ENCODE data around the gene TUBB1.

The TUBB1 gene

DNA sequence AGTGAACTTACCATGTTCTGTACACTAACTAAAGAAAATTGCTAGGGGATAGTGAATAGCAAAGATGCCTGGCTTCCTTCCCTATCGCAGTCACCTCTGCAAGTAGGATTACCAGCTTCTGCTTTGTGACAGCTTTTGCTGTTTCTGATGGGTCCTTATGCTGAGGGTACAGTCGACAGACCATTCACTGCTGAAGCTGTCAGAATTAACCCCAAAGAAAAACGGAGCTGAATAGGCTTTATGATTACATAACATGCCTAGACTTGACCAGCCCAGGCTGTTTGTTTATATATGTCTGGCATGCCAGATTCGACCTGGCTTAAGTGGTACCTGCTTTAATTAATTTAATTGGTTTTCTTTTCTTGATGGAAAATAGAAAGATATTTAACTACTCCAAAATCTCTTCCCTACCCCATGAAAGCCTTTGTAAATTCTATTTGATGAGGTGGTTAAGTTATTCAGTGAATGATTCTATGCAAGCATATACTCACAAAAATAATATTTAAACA, 45.0 kb downstream of the TUBB1 start:
- no peaks in the 10 kb centered on the region for H3K9me2 ChIP-seq (replicated peaks; ENCODE audit: insufficient read depth, low read length)
- no peak overlapping the region for H2AFZ ChIP-seq (ENCODE audit: low read depth, low read length, severe bottlenecking)
- 0 out of 2 replicates have a peak, but pooled peaks cover 3% of the 10 kb centered on the region for H3K27me3 ChIP-seq (ENCODE audit: low read length)
- no peak overlapping the region for H3K4me3 ChIP-seq (ENCODE audit: insufficient read depth, low read length, poor library complexity, severe bottlenecking)
- no peaks in the 10 kb centered on the region for H3K9me3 ChIP-seq (ENCODE audit: insufficient read depth, low read length)
- H3K4me2 ChIP-seq (ENCODE audit: low read depth, low read length, poor library complexity, severe bottlenecking), result no peak overlapping the region
- H3K9ac ChIP-seq (ENCODE audit: low read length), result no peak overlapping the region
- no peak overlapping the region for H3K27ac ChIP-seq (ENCODE audit: low read depth, low read length)
- no peaks in the 10 kb centered on the region for H4K20me1 ChIP-seq (ENCODE audit: low read depth, low read length)
- H3F3A ChIP-seq (ENCODE audit: insufficient read depth), result no peaks in the 10 kb centered on the region
- no peak for TF ChIP-seq EZH2phosphoT487 (conservative IDR thresholded peaks at IDR 0.05; ENCODE audit: low read length)
- TF ChIP-seq, protein P1, sequence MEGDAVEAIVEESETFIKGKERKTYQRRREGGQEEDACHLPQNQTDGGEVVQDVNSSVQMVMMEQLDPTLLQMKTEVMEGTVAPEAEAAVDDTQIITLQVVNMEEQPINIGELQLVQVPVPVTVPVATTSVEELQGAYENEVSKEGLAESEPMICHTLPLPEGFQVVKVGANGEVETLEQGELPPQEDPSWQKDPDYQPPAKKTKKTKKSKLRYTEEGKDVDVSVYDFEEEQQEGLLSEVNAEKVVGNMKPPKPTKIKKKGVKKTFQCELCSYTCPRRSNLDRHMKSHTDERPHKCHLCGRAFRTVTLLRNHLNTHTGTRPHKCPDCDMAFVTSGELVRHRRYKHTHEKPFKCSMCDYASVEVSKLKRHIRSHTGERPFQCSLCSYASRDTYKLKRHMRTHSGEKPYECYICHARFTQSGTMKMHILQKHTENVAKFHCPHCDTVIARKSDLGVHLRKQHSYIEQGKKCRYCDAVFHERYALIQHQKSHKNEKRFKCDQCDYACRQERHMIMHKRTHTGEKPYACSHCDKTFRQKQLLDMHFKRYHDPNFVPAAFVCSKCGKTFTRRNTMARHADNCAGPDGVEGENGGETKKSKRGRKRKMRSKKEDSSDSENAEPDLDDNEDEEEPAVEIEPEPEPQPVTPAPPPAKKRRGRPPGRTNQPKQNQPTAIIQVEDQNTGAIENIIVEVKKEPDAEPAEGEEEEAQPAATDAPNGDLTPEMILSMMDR (IDR thresholded peaks at IDR 0.05; ENCODE audit: insufficient read depth, low read length, poor library complexity, severe bottlenecking), result no peak
- H3K79me2 ChIP-seq (ENCODE audit: insufficient read depth, low read length), result no peaks in the 10 kb centered on the region
- H3K36me3 ChIP-seq (ENCODE audit: low read length), result no peaks in the 10 kb centered on the region

DNA sequence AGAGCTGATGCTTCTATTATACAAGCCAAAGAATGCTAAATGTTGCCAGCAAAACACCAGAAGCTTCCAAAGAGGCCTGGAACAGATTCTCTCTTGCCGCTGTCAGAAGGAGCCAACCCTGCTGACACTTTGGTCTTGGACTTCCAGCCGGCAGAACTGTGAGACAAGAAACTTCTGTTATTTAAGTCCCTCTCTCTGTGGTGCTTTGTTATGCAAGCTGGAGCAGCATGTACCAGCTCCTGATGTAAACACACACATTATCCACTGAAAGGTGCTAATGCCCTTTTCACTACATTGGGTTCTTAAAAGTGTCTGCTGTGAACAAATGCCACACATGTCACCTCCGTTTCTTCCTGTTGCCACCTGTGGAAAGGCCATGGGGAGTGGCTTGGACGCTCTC, 49.3 kb downstream of the TUBB1 start:
- no peak for TF ChIP-seq EZH2phosphoT487 (conservative IDR thresholded peaks at IDR 0.05; ENCODE audit: low read length)
- TF ChIP-seq, protein P1 (IDR thresholded peaks at IDR 0.05; ENCODE audit: insufficient read depth, low read length, poor library complexity, severe bottlenecking), result no peak
- H4K20me1 ChIP-seq (ENCODE audit: low read depth, low read length), result no peaks in the 10 kb centered on the region
- H3K4me2 ChIP-seq (ENCODE audit: low read depth, low read length, poor library complexity, severe bottlenecking), result no peak overlapping the region
- no peaks in the 10 kb centered on the region for H3K27me3 ChIP-seq (ENCODE audit: low read length)
- no peaks in the 10 kb centered on the region for H3K9me2 ChIP-seq (replicated peaks; ENCODE audit: insufficient read depth, low read length)
- no peaks in the 10 kb centered on the region for H3K79me2 ChIP-seq (ENCODE audit: insufficient read depth, low read length)
- H2AFZ ChIP-seq (ENCODE audit: low read depth, low read length, severe bottlenecking), result no peak overlapping the region
- no peaks in the 10 kb centered on the region for H3K36me3 ChIP-seq (ENCODE audit: low read length)
- no peaks in the 10 kb centered on the region for H3K9me3 ChIP-seq (ENCODE audit: insufficient read depth, low read length)
- H3K27ac ChIP-seq (ENCODE audit: low read depth, low read length), result no peak overlapping the region
- H3K4me3 ChIP-seq (ENCODE audit: insufficient read depth, low read length, poor library complexity, severe bottlenecking), result no peak overlapping the region
- H3K9ac ChIP-seq (ENCODE audit: low read length), result no peak overlapping the region
- H3F3A ChIP-seq (ENCODE audit: insufficient read depth), result no peaks in the 10 kb centered on the region

DNA sequence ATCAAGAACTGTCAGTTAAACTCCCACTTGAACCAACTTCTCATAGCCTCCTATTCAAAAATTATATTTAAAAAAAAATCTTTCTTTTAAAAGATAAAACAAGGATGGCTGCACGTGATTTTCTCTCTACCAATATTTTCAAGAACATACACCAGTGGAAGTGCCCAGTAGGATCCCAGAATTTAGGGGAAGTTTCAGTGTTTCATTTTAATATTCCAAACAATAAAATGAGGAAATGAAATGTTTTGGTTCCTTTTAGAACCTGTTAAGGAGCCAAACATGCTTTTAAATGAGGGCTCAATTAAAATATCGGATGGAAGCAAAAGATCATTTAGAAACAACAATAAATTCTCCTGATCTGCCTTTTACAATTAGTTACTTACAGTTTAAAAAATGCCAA, 49.8 kb downstream of the TUBB1 start:
- no peak overlapping the region for H3K4me3 ChIP-seq (ENCODE audit: insufficient read depth, low read length, poor library complexity, severe bottlenecking)
- no peak overlapping the region for H2AFZ ChIP-seq (ENCODE audit: low read depth, low read length, severe bottlenecking)

More for the DNA sequence above, 49.8 kb downstream of the TUBB1 start:
- Histone ChIP-seq H4K20me1 (ENCODE audit: low read depth, low read length) (no peaks in the 10 kb centered on the region), H3K9ac (ENCODE audit: low read length) (no peak overlapping the region), H3K4me2 (ENCODE audit: low read depth, low read length, poor library complexity, severe bottlenecking) (no peak overlapping the region), H3K27me3 (ENCODE audit: low read length) (no peaks in the 10 kb centered on the region), H3K9me2 (replicated peaks; ENCODE audit: insufficient read depth, low read length) (no peaks in the 10 kb centered on the region), H3K27ac (ENCODE audit: low read depth, low read length) (no peak overlapping the region), H3F3A (ENCODE audit: insufficient read depth) (no peaks in the 10 kb centered on the region), H3K36me3 (ENCODE audit: low read length) (no peaks in the 10 kb centered on the region), H3K9me3 (ENCODE audit: insufficient read depth, low read length) (no peaks in the 10 kb centered on the region), H3K79me2 (ENCODE audit: insufficient read depth, low read length) (no peaks in the 10 kb centered on the region)
- TF ChIP-seq EZH2phosphoT487 (conservative IDR thresholded peaks at IDR 0.05; ENCODE audit: low read length), result no peak
- TF ChIP-seq, protein P1 (IDR thresholded peaks at IDR 0.05; ENCODE audit: insufficient read depth, low read length, poor library complexity, severe bottlenecking), result no peak

Data from SU-DHL-6 (cell line).